Upper lobe of left lung (tissue), 4 donors: ENCODE data around the gene DDX55.

ENCODE experiments used
- EP300 ChIP-seq, 4 donors: sonication (generic); formaldehyde crosslinking; IDR thresholded peaks; one replicate each; pipeline ENCODE4 v1.5.1; 2017; ENCODE audit warnings: antibody characterized with exemption in 4 of 4, control low read depth in 2 of 4
- POLR2A ChIP-seq, 4 donors: fragments of 450-650 bp; IDR thresholded peaks; one replicate each; pipeline ENCODE4 v1.5.1; 2016 to 2017; ENCODE audit warnings: antibody characterized with exemption in 4 of 4, mild to moderate bottlenecking in 2 of 4
- POLR2AphosphoS5 ChIP-seq, 2 donors: sonication (generic); formaldehyde crosslinking; IDR thresholded peaks; one replicate each; pipeline ENCODE4 v1.5.1; 2017; ENCODE audit warnings: antibody characterized with exemption in 2 of 2
- TF ChIP-seq, protein P1 (sequence below), 6 experiments: fragments of 450-650 bp in 4 of 6; fragments of 200-600 bp in 2 of 6; sonication (generic) in 2 of 6; IDR thresholded peaks; one replicate each; pipeline ENCODE4 v1.5.1; 2016 to 2019; ENCODE audit warnings: antibody characterized with exemption in 6 of 6

DNA sequence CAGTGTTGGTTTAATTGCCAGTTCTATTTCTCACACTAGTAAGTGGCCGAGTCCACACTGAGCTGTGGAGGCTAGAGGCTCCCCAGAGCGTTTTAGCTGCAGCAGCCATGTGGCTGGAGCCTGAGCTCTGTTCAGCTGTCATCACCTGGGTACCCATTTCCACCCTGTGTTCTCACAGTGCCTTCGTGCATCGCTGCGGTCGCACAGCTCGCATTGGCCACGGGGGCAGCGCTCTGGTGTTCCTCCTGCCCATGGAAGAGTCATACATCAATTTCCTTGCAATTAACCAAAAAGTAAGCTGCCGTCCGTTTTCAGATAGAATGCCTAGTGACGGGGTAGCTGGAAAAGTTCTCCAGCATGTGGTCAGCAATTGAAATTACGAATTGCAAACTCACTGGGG, 15.7 kb downstream of the DDX55 start:
- TF ChIP-seq, protein P1, sequence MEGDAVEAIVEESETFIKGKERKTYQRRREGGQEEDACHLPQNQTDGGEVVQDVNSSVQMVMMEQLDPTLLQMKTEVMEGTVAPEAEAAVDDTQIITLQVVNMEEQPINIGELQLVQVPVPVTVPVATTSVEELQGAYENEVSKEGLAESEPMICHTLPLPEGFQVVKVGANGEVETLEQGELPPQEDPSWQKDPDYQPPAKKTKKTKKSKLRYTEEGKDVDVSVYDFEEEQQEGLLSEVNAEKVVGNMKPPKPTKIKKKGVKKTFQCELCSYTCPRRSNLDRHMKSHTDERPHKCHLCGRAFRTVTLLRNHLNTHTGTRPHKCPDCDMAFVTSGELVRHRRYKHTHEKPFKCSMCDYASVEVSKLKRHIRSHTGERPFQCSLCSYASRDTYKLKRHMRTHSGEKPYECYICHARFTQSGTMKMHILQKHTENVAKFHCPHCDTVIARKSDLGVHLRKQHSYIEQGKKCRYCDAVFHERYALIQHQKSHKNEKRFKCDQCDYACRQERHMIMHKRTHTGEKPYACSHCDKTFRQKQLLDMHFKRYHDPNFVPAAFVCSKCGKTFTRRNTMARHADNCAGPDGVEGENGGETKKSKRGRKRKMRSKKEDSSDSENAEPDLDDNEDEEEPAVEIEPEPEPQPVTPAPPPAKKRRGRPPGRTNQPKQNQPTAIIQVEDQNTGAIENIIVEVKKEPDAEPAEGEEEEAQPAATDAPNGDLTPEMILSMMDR (IDR thresholded peaks at IDR 0.05): no peak
- TF ChIP-seq EP300 (IDR thresholded peaks at IDR 0.05) (no peak), POLR2AphosphoS5 (IDR thresholded peaks at IDR 0.05) (no peak), POLR2A (IDR thresholded peaks at IDR 0.05) (no peak)
